Panc1 (cell line): ENCODE data around the gene ZNF692. TPM values are rescaled to one million over a fixed set of nuclear protein-coding genes. Genes with fewer than 3 reads are reported as not detected.

Source experiments
- ATAC-seq: fragments of 200-7000 bp; cut with Tn5 transposase; 2 replicates; pipeline ENCODE4 v1.9.1; 2020; ENCODE audit warnings: mild to moderate bottlenecking, moderate library complexity
- BruUV-seq: library from RNA; stranded (reverse); fragments of 400-500 nt; replicated peaks from 2 replicates; lab custom pipeline; 2021; lab: Mats Ljungman, UMichigan
- CTCF ChIA-PET: fragments of 300-600 bp; sonication (Branson Sonifier 250); formaldehyde crosslinking; loops from one replicate; lab custom pipeline; 2022; ENCODE audit warnings: antibody characterized with exemption; lab: Charles Lee
- POLR2A ChIA-PET: fragments of 300-600 bp; sonication (Branson Sonifier 250); formaldehyde crosslinking; loops from one replicate; lab custom pipeline; 2022; ENCODE audit warnings: antibody characterized with exemption; lab: Charles Lee
- DNase-seq: peaks from one replicate; pipeline ENCODE4 v3.0.0-alpha.2; 2010; ENCODE audit warnings: low read depth, low spot score
- H3K27ac ChIP-seq: 2 replicates; pipeline ENCODE4 v1.5.1; 2011; ENCODE audit warnings: mild to moderate bottlenecking, low read length, inconsistent platforms
- H3K27me3 ChIP-seq: fragments of 200-500 bp; sonication (Bioruptor generic); 2 replicates; pipeline ENCODE4 v1.6.0; 2014; ENCODE audit warnings: low read length, inconsistent platforms; ENCODE audit not compliant: control insufficient read depth, insufficient read depth
- H3K36me3 ChIP-seq: fragments of 200-500 bp; sonication (Bioruptor generic); 2 replicates; pipeline ENCODE4 v1.5.1; 2014; ENCODE audit warnings: inconsistent platforms, mild to moderate bottlenecking, low read length, moderate library complexity; ENCODE audit not compliant: control insufficient read depth, insufficient read depth
- H3K4me1 ChIP-seq: 2 replicates; pipeline ENCODE4 v1.5.1; 2011; ENCODE audit warnings: inconsistent platforms, mild to moderate bottlenecking, low read length, moderate library complexity; ENCODE audit not compliant: control insufficient read depth, insufficient read depth
- H3K4me3 ChIP-seq, 2 experiments: 2 replicates each; pipeline ENCODE4 v1.5.1; 2011 to 2012; ENCODE audit warnings: low read depth in 2 of 2, low read length in 2 of 2, mild to moderate bottlenecking in 2 of 2, inconsistent platforms in 1 of 2, moderate library complexity in 1 of 2
- H3K9me3 ChIP-seq: fragments of 200-500 bp; sonication (Bioruptor generic); 2 replicates; pipeline ENCODE4 v1.5.1; 2014; ENCODE audit warnings: low read depth, mild to moderate bottlenecking, inconsistent platforms, low read length, moderate library complexity; ENCODE audit not compliant: control insufficient read depth, insufficient read depth
- CTCF ChIP-seq: fragments of 450-650 bp; IDR thresholded peaks from 2 replicates; pipeline ENCODE4 v1.5.1; 2017; ENCODE audit warnings: mild to moderate bottlenecking
- POLR2AphosphoS5 ChIP-seq: IDR thresholded peaks from 2 replicates; pipeline ENCODE4 v1.6.1; 2012; ENCODE audit warnings: mild to moderate bottlenecking, low read depth, low read length, moderate library complexity
- SIN3A ChIP-seq: IDR thresholded peaks from 2 replicates; pipeline ENCODE4 v1.6.1; 2012; ENCODE audit warnings: low read depth, mild to moderate bottlenecking, low read length, moderate library complexity, borderline replicate concordance; ENCODE audit not compliant: insufficient read depth
- TCF7L2 ChIP-seq: IDR thresholded peaks from 2 replicates; pipeline ENCODE4 v1.6.1; 2011; ENCODE audit warnings: mild to moderate bottlenecking, low read depth, low read length, inconsistent platforms
- in situ Hi-C: cut with HindIII; loops from 2 replicates; pipeline ENCODE4 v1.10.0; 2016; ENCODE audit warnings: low sequenced_read_pairs, low pct_unique_long_range_greater_than_20kb
- intact Hi-C: fragments of 100-400 bp; cut with micrococcal nuclease; formaldehyde crosslinking; loops from one replicate; pipeline ENCODE4 v1.10.0; 2022; ENCODE audit not compliant: unreplicated experiment
- total RNA-seq: library from RNA; stranded (reverse); gene quantifications from one replicate; pipeline ENCODE4 v1.2.1, GENCODE V29; 2021; ENCODE audit not compliant: unreplicated experiment
- TF ChIP-seq, protein P1 (sequence below), 2 experiments: IDR thresholded peaks; 2 replicates each; pipeline ENCODE4 v1.6.1; 2011 to 2012; ENCODE audit warnings: low read depth in 2 of 2, control low read depth in 1 of 2, low read length in 1 of 2, mild to moderate bottlenecking in 1 of 2, moderate library complexity in 1 of 2; ENCODE audit not compliant: insufficient read depth in 1 of 2

The ZNF692 gene
- total RNA-seq, 1 experiment from 2014 or later, result 62.3 TPM

GRCh38 chr1:248850124-248850523, 8.8 kb downstream of the ZNF692 start:
- H3K27me3 ChIP-seq, result no peaks in the 10 kb centered on the region
- DNase-seq, result no peak
- in situ Hi-C loops (no loop called here), intact Hi-C loops (no loop called here)
- H3K36me3 ChIP-seq, result peaks cover 7% of the 10 kb centered on the region; the same call in 1 of the 2 replicates
- no peak for ATAC-seq
- CTCF ChIA-PET, result no interaction called here
- TF ChIP-seq SIN3A (no peak), POLR2AphosphoS5 (no peak), TCF7L2 (no peak)
- TF ChIP-seq, protein P1, sequence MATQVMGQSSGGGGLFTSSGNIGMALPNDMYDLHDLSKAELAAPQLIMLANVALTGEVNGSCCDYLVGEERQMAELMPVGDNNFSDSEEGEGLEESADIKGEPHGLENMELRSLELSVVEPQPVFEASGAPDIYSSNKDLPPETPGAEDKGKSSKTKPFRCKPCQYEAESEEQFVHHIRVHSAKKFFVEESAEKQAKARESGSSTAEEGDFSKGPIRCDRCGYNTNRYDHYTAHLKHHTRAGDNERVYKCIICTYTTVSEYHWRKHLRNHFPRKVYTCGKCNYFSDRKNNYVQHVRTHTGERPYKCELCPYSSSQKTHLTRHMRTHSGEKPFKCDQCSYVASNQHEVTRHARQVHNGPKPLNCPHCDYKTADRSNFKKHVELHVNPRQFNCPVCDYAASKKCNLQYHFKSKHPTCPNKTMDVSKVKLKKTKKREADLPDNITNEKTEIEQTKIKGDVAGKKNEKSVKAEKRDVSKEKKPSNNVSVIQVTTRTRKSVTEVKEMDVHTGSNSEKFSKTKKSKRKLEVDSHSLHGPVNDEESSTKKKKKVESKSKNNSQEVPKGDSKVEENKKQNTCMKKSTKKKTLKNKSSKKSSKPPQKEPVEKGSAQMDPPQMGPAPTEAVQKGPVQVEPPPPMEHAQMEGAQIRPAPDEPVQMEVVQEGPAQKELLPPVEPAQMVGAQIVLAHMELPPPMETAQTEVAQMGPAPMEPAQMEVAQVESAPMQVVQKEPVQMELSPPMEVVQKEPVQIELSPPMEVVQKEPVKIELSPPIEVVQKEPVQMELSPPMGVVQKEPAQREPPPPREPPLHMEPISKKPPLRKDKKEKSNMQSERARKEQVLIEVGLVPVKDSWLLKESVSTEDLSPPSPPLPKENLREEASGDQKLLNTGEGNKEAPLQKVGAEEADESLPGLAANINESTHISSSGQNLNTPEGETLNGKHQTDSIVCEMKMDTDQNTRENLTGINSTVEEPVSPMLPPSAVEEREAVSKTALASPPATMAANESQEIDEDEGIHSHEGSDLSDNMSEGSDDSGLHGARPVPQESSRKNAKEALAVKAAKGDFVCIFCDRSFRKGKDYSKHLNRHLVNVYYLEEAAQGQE (IDR thresholded peaks at IDR 0.05; ENCODE audit: insufficient read depth in 1 of 2, low read depth in 2 of 2, low read length in 1 of 2), result no peak
- no peak overlapping the region for H3K27ac ChIP-seq
- no TSS peak for BruUV-seq
- POLR2A ChIA-PET, result no interaction called here
- peaks cover 4% of the 10 kb centered on the region; the same call in 1 of the 2 replicates for H3K4me1 ChIP-seq
- H3K4me3 ChIP-seq, result no peak overlapping the region
- H3K9me3 ChIP-seq, result no peaks in the 10 kb centered on the region

- intact Hi-C loops, result no loop called here
- DNase-seq (no peak), ATAC-seq (no peak)
- in situ Hi-C loops, result no loop called here
- Histone ChIP-seq H3K36me3 (peaks cover 7% of the 10 kb centered on the region; the same call in 1 of the 2 replicates), H3K4me3 (no peak overlapping the region), H3K9me3 (no peaks in the 10 kb centered on the region), H3K27me3 (no peaks in the 10 kb centered on the region), H3K27ac (no peak overlapping the region), H3K4me1 (peaks cover 4% of the 10 kb centered on the region; the same call in 1 of the 2 replicates)
- BruUV-seq, result no TSS peak
- POLR2A ChIA-PET, result no interaction called here
- CTCF ChIA-PET, result no interaction called here
- TF ChIP-seq, protein P1 (IDR thresholded peaks at IDR 0.05; ENCODE audit: insufficient read depth in 1 of 2, low read depth in 2 of 2, low read length in 1 of 2), result no peak
- no peak for TF ChIP-seq CTCF
Measured at GRCh38 chr1:248849637-248850036, 9.2 kb downstream of the ZNF692 start.
